Activated CD8-positive, alpha-beta T cell treated with anti-CD3 and anti-CD28 coated beads, Interleukin-2, amount 10 ng/mL, durations not matched to agents 7 days and 5 days (primary cell): ENCODE data around the gene STXBP1. TPM values are rescaled to one million over a fixed set of nuclear protein-coding genes. Genes with fewer than 3 reads are reported as not detected.

ENCODE experiments used
- ATAC-seq: fragments of 150-1000 bp; cut with Tn5 transposase; one replicate; pipeline ENCODE4 v1.10.0; 2021; ENCODE audit warnings: moderate library complexity
- CTCF ChIA-PET: fragments of 350-600 bp; sonication (Branson Sonifier 250); formaldehyde crosslinking; loops from one replicate; lab custom pipeline; 2021; ENCODE audit warnings: antibody characterized with exemption; lab: Charles Lee
- POLR2A ChIA-PET: fragments of 350-600 bp; sonication (Branson Sonifier 250); formaldehyde crosslinking; loops from one replicate; lab custom pipeline; 2021; ENCODE audit warnings: antibody characterized with exemption; lab: Charles Lee
- DNase-seq: peaks from one replicate; pipeline ENCODE4 v3.0.0-alpha.2; 2020
- H3K27ac Mint-ChIP-seq: one replicate; pipeline ENCODE4 v1.8.0; 2021; ENCODE audit warnings: mild to moderate bottlenecking, mixed read lengths
- H3K27me3 Mint-ChIP-seq: one replicate; pipeline ENCODE4 v1.8.0; 2021; ENCODE audit warnings: low read depth, mixed read lengths
- H3K36me3 Mint-ChIP-seq: one replicate; pipeline ENCODE4 v1.8.0; 2021; ENCODE audit warnings: low read depth, mixed read lengths
- H3K4me1 Mint-ChIP-seq: one replicate; pipeline ENCODE4 v1.8.0; 2021; ENCODE audit warnings: low read depth, mixed read lengths
- H3K4me3 Mint-ChIP-seq: one replicate; pipeline ENCODE4 v1.8.0; 2021; ENCODE audit warnings: mild to moderate bottlenecking, mixed read lengths
- H3K9me3 Mint-ChIP-seq: one replicate; pipeline ENCODE4 v1.8.0; 2022; ENCODE audit warnings: mixed read lengths; ENCODE audit not compliant: insufficient read depth
- total RNA-seq, 2 experiments: library from RNA; stranded (reverse); gene quantifications; one replicate each; pipeline ENCODE4 v1.2.3, GENCODE V29; 2021

STXBP1 gene
- total RNA-seq, 2 experiments from 2014 or later = 24.2 to 25.3 TPM

DNA sequence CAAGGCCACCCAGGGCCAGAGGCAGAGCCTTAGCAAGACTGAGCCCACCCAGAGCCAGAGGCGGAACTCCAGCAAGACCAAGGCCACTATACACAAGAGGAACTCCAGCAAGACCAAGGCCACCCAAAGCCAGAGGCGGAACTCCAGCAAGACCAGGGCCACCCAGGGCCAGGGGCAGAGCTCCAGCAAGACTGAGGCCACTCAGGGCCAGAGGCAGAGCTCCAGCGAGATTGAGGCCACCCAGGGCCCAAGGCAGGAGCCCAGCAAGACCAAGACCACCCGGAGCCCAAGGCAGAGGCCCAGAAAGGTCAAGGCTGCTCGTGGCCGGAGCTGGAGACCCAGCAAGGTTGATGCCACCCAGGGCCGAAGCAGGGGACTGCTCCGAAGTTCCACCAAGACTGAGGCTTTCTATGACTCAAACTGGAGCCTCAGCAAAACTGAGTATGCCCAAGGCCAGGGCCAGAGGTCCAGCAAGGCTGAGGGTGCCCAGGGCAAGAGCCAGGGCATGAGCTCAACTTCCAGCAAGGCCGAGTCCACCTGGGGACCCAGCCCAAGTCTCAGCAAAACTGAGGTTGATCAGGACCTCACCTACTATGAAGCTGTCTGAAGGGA, 118.8 kb downstream of the STXBP1 start:
- CTCF ChIA-PET = interaction anchor here (1.1 to 1.2 kb wide), 2 partner anchors 108 to 141 kb away, joined by 3 to 5 read pairs; no protein-coding TSS in a partner anchor
- Mint-ChIP-seq H3K27me3 (no peaks in the 10 kb centered on the region), H3K9me3 (no peaks in the 10 kb centered on the region), H3K4me1 (peaks cover 22% of the 10 kb centered on the region), H3K4me3 (no peak overlapping the region), H3K36me3 (no peaks in the 10 kb centered on the region), H3K27ac (no peak overlapping the region)
- no peak for ATAC-seq
- POLR2A ChIA-PET = no interaction called here
- no peak for DNase-seq

DNA sequence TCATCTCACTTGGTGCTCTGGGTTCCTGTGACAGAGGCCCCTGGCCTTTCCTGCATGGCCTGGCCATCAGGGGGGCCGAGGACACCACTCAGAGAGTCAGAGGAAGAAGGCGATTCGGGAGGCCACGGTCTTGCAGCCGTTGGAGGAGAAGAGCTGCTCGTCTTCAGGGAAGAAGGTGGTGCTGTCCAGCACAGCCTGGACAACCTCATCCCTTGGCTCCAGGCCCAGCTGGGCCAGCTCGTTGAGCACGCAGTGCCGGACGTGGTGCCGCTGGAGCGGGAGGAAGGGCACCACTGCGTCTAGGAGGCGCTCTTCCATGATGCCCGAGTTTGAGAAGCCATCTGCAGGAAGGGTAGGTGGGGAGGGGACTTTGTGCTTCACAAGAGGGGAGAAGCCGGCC, 119.9 kb downstream of the STXBP1 start:
- Mint-ChIP-seq H3K27me3 (no peaks in the 10 kb centered on the region), H3K4me3 (no peak overlapping the region), H3K9me3 (no peaks in the 10 kb centered on the region), H3K27ac (no peak overlapping the region), H3K4me1 (peaks cover 25% of the 10 kb centered on the region), H3K36me3 (no peaks in the 10 kb centered on the region)
- ATAC-seq (no peak), DNase-seq (no peak)
- POLR2A ChIA-PET = no interaction called here
- CTCF ChIA-PET = no interaction called here

DNA sequence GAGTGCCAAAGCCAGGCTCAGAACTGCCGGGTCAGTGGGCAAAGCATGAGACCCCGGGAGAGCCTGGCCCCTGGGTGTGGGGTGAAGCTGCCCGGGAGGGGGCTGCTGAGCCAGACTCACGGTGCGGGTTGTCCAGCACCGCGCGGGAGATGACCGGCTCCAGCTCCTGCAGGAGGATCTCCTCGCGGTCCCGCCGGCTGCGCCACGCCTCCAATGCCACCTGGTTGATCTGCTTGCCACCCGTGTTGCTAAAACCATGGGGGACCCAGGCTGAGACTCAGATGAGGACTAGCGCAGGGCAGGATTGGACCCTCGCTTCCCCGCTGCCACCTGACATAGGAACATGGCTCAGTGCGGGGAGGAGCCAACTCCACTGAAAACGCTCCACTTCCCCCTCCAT, 120.4 kb downstream of the STXBP1 start:
- no peak for ATAC-seq
- no peak for DNase-seq
- no peaks in the 10 kb centered on the region for H3K9me3 Mint-ChIP-seq
- ChIA-PET CTCF (interaction anchor here (1.1 kb wide), 1 partner anchor 189 kb away, joined by 3 read pairs; no protein-coding TSS in a partner anchor), POLR2A (interaction anchor here (0.6 kb wide), 1 partner anchor 47 kb away, joined by 3 read pairs; no protein-coding TSS in a partner anchor)
- peaks cover 25% of the 10 kb centered on the region for H3K4me1 Mint-ChIP-seq
- no peaks in the 10 kb centered on the region for H3K27me3 Mint-ChIP-seq
- H3K36me3 Mint-ChIP-seq = peaks cover 3% of the 10 kb centered on the region
- H3K4me3 Mint-ChIP-seq = no peak overlapping the region
- H3K27ac Mint-ChIP-seq = no peak overlapping the region

DNA sequence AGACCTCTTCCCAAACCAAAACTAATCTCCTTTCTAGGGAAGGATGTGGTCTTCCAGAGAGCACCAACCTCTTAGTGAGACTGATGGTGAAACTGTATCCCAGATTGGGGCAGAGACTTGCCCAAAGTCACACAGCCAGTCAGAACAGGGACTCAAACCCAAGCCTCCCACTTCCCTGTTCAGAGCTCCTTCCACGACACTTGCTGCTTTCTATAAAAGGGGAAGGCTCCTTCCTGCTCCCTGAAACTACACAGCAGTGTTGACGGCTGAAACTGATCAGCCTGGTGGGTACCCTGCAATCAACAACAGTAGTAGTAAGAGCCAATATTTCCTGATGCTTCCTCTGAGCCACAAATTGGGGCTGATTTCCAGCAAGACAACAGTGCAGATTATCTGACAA, 121.5 kb downstream of the STXBP1 start:
- Mint-ChIP-seq H3K4me1 (peaks cover 25% of the 10 kb centered on the region), H3K27ac (peak overlapping the region; percentile 69), H3K4me3 (peak overlapping the region; percentile 73), H3K9me3 (no peaks in the 10 kb centered on the region), H3K27me3 (no peaks in the 10 kb centered on the region), H3K36me3 (peaks cover 11% of the 10 kb centered on the region)
- no peak for DNase-seq
- ChIA-PET CTCF (interaction anchor here (1.1 to 3.4 kb wide), 9 partner anchors 22 to 246 kb away, joined by 3 to 53 read pairs (median 24); partner anchors contain the start of genes ST6GALNAC4 and STXBP1), POLR2A (no interaction called here)
- no peak for ATAC-seq

DNA sequence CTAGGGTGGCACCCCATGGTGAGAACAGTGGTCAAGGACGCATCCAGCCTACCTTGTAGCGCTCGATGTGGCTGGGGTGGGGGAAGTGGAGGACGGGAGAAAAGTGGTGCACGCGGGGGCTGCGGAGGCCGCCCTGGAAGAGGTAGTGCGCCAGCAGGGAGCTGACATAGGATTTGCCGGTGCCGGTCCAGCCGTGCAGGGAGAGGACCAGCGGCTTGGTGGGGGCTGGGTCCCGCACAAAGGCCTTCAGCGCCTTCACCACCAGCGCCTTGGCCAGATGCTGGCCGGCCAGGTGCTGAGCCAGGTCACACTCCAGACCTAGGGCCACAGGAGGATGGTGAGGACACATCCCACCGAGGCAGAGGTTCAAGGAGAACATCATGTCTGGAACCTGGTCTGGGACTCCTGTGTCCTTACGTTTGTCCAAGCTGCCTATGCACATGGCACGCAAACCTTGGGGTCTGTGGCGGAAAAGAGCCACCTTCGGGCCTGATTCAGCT, 122.2 kb downstream of the STXBP1 start:
- Mint-ChIP-seq H3K4me3 (peak overlapping the region; percentile 73), H3K36me3 (peaks cover 16% of the 10 kb centered on the region), H3K4me1 (peaks cover 25% of the 10 kb centered on the region), H3K9me3 (no peaks in the 10 kb centered on the region), H3K27ac (peak overlapping the region; percentile 86), H3K27me3 (no peaks in the 10 kb centered on the region)
- no peak for DNase-seq
- CTCF ChIA-PET = interaction anchor here (0.7 to 3.4 kb wide), 74 partner anchors 10 to 333 kb away, joined by 3 to 59 read pairs (median 6); partner anchors contain the start of genes CDK9, FPGS, LRSAM1 and NAIF1
- ATAC-seq = no peak
- POLR2A ChIA-PET = interaction anchor here (0.5 to 2.2 kb wide), 16 partner anchors 10 to 283 kb away, joined by 3 to 12 read pairs (median 4); partner anchors contain the start of genes CDK9, CFAP157, LRSAM1 and PTRH1

DNA sequence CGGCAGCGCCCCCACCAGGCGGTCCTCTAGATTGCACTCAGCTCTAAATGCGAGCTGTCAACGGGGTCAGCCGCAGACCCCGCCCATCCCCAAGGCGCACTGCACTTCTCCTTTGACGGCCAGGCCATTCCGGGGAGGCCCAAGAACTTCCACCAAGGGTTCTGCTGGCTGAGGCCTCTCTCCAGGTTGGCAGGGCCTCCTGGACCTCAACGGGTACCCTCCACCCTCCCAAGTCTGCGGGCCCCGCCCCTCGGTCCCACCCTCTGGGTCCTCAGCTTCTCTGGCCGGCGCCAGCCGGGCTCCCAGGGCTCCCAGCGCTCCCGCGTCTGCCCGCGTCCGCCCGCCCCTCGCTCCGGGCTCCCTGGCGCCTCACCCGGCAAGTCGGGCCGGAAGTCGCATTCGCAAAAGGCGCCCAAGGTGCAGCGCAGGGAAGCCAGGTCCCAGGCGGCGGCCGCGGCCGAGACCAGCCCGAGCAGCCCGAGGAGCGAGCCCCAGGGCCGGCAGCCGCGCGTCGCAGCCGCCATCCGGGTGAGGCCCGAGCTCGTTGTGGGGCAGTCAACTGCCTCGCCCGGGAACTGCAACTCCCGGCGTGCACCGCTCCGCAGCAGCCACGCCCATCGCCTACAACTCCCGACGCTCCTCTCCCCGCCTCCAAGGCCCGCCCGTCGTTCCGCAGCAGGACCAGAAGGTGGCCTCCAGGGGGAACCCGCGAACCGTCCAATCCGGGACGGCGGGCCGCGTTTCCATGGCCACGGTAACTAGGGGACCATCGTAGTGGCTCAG, 122.9 kb downstream of the STXBP1 start, which contains the start of gene TOR2A:
Gene TOR2A (minus strand): TSS at position 548 of the 783 bp plus-strand sequence. CDS start 24 bp downstream, at position 524.
- no peaks in the 10 kb centered on the region for H3K27me3 Mint-ChIP-seq
- POLR2A ChIA-PET = interaction anchor here (0.5 to 2.2 kb wide), 21 partner anchors 10 to 284 kb away, joined by 3 to 12 read pairs (median 4); partner anchors contain the start of genes CDK9, CFAP157, LRSAM1 and PTRH1
- peaks cover 25% of the 10 kb centered on the region for H3K4me1 Mint-ChIP-seq
- H3K9me3 Mint-ChIP-seq = no peaks in the 10 kb centered on the region
- H3K36me3 Mint-ChIP-seq = peaks cover 18% of the 10 kb centered on the region
- ATAC-seq = peak; percentile 93
- H3K27ac Mint-ChIP-seq = peak within 1 kb of the TSS; percentile 86
- DNase-seq = peak; percentile 99
- peak within 1 kb of the TSS; percentile 73 for H3K4me3 Mint-ChIP-seq
- CTCF ChIA-PET = interaction anchor here (0.6 to 3.4 kb wide), 88 partner anchors 10 to 520 kb away, joined by 3 to 59 read pairs (median 5); partner anchors contain the start of genes CDK9, FPGS, LRSAM1 and NAIF1

DNA sequence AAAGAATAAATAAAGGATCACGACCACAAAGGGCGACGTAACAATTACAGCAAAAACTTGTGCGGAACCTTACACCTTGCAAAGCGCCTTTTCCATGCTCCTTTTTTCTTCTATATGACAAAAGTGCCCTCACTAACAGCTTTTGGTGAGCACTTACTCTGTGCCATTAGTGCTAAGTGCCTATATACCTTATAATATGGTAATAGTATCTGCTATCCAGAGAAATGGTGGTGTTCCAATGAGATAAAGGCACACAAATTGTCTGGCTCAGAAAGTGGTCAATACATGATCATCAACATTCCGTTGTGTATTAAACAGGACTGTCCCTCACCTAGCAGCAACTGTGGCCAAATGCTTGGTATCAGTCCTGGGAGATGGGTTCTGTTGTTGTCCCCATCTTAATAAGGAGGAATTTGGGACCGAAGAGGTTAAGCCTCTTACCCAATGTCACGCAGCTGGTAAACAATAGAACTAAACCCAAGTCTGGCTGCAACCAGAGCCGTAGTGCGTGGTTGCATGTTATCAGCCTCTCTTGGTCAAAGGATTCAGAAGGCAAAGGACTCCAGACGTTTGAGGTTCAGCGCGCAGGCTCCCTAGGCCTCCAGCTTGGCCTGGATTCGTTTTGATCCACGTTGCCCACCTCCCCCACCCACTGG, 123.6 kb downstream of the STXBP1 start:
- ChIA-PET POLR2A (interaction anchor here (0.6 to 2.2 kb wide), 14 partner anchors 9 to 285 kb away, joined by 3 to 12 read pairs (median 4); partner anchors contain the start of genes CDK9, LRSAM1, RPL12 and ST6GALNAC4), CTCF (interaction anchor here (0.8 to 3.4 kb wide), 60 partner anchors 9 to 521 kb away, joined by 3 to 59 read pairs (median 7); partner anchors contain the start of genes CDK9, FPGS, LRSAM1 and NAIF1)
- peaks cover 25% of the 10 kb centered on the region for H3K4me1 Mint-ChIP-seq
- no peaks in the 10 kb centered on the region for H3K27me3 Mint-ChIP-seq
- H3K36me3 Mint-ChIP-seq = peaks cover 21% of the 10 kb centered on the region
- DNase-seq (no peak), ATAC-seq (no peak)
- no peaks in the 10 kb centered on the region for H3K9me3 Mint-ChIP-seq
- H3K4me3 Mint-ChIP-seq = peak overlapping the region; percentile 73
- H3K27ac Mint-ChIP-seq = peak overlapping the region; percentile 86

DNA sequence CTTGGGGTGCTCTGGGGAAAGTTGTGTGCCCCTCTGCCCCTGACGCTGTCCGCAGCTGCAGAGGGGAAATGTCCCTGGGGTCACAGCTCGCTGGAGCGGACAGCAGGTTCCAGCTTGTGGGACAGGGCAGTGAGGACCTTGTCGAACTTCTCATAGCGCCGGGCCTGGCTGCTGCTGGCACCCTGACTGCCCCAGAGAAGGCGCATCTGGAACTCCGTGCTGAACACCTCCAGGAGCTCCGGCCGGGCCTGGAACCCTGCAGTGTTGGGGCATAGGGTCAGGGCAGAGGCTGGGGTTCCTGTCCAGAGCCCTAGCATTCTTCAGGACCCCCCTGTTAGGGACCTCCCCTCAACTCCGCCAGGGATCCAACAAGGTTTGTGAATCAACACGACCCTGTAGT, 126.6 kb downstream of the STXBP1 start:
- POLR2A ChIA-PET = no interaction called here

DNA sequence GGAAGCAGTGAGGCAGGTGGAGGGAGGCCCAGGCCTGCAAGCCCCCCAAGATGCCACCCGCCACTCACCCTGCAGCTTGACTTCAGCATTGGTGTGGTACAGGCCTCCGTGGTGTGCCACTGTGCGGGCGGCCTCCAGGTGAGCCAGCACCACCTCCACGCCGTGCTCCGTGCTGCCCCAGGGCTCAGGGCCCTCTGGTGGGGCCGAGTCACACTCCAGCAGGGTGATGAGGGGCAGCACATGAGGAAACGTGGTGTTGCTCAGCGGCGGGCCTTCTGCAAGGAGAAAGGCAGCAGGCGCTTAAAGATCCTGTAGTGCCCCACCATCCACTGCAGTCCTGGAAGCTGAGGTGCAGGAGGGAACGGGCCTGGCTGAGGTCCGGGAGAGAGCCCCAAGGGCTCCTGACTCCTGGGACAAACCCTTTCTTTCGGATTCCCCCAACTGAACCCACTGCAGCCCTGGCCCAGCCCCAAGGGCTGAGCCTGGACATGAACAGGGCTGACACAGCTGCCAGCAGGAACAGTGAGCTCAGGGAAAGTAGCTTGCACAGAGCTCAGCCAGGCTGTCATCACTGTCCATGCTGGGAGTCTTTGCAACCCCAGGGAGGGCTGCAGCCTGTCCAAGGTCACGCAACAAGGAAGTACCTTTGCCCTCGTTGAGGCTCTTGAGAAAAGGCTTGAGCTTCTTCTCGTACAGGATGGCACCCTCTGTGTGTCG, 127.7 kb downstream of the STXBP1 start:
- ATAC-seq = no peak
- no peaks in the 10 kb centered on the region for H3K27me3 Mint-ChIP-seq
- peaks cover 10% of the 10 kb centered on the region for H3K4me1 Mint-ChIP-seq
- DNase-seq = no peak
- no peak overlapping the region for H3K4me3 Mint-ChIP-seq
- ChIA-PET CTCF (interaction anchor here (1.0 to 1.4 kb wide), 2 partner anchors 24 to 182 kb away, joined by 3 to 5 read pairs; no protein-coding TSS in a partner anchor), POLR2A (interaction anchor here (0.6 kb wide), 1 partner anchor 37 kb away, joined by 3 read pairs; no protein-coding TSS in a partner anchor)
- H3K36me3 Mint-ChIP-seq = peaks cover 46% of the 10 kb centered on the region
- no peak overlapping the region for H3K27ac Mint-ChIP-seq
- H3K9me3 Mint-ChIP-seq = no peaks in the 10 kb centered on the region

More for the DNA sequence above, 126.6 kb downstream of the STXBP1 start:
- no peaks in the 10 kb centered on the region for H3K9me3 Mint-ChIP-seq
- DNase-seq (no peak), ATAC-seq (no peak)
- no peaks in the 10 kb centered on the region for H3K27me3 Mint-ChIP-seq
- no peak overlapping the region for H3K27ac Mint-ChIP-seq
- CTCF ChIA-PET = interaction anchor here (0.9 to 1.9 kb wide), 2 partner anchors 44 to 46 kb away, joined by 3 to 7 read pairs; partner anchors contain the start of gene CDK9
- peaks cover 41% of the 10 kb centered on the region for H3K36me3 Mint-ChIP-seq
- no peak overlapping the region for H3K4me3 Mint-ChIP-seq
- peaks cover 20% of the 10 kb centered on the region for H3K4me1 Mint-ChIP-seq

DNA sequence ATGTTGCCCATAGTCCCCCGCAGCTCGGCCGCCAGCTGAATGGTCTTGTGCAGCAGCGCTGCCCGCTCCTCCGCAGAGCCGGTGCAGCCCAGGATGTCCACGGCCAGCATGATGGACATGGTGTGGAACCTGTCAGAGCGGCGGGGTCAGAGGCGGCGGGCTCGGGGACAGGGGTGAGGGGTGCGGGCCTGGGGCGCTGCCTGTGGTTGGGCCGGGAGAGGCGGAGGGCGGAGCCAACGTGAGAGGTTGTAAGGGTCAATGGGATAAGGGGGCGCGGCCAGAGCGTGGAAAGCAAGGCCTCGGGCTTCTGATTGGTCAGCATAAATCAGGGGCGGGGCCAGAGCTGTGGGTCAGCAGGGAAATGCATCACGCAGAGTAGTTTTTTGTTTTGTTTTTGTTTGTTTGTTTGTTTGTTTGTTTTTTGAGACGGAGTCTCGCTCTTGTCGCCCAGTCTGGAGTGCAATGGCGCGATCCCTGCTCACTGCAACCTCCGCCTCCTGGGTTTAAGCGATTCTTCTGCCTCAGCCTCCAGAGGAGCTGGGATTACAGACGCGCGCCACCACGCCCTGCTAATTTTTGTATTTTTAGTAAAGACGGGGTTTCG, 129.9 kb downstream of the STXBP1 start:
- Mint-ChIP-seq H3K9me3 (no peaks in the 10 kb centered on the region), H3K4me3 (no peak overlapping the region), H3K4me1 (peaks cover 3% of the 10 kb centered on the region), H3K27ac (no peak overlapping the region), H3K36me3 (peaks cover 63% of the 10 kb centered on the region), H3K27me3 (no peaks in the 10 kb centered on the region)
- ATAC-seq = no peak
- no peak for DNase-seq
- ChIA-PET CTCF (interaction anchor here (1.1 to 4.4 kb wide), 2 partner anchors 128 kb away, joined by 4 to 16 read pairs; no protein-coding TSS in a partner anchor), POLR2A (interaction anchor here (0.8 kb wide), 1 partner anchor 29 kb away, joined by 3 read pairs; no protein-coding TSS in a partner anchor)
